Chondrocyte (in vitro differentiated cells): ENCODE results near the gene FBXL2. TPM values are rescaled to one million over a fixed set of nuclear protein-coding genes. Genes with fewer than 3 reads are reported as not detected.

ENCODE experiments used
- DNase-seq: peaks from one replicate; pipeline ENCODE4 v3.0.0; 2021; ENCODE audit warnings: mixed read lengths, low spot score
- H3K27ac Mint-ChIP-seq: one replicate; pipeline ENCODE4 v1.8.0; 2021; ENCODE audit warnings: mild to moderate bottlenecking, moderate library complexity, mixed read lengths; ENCODE audit not compliant: unreplicated experiment
- H3K27me3 Mint-ChIP-seq: 2 replicates; pipeline ENCODE4 v1.8.0; 2021; ENCODE audit warnings: low read depth, mixed read lengths
- H3K36me3 Mint-ChIP-seq: 2 replicates; pipeline ENCODE4 v1.8.0; 2021; ENCODE audit warnings: low read depth, mixed read lengths
- H3K4me1 Mint-ChIP-seq: 2 replicates; pipeline ENCODE4 v1.8.0; 2021; ENCODE audit warnings: low read depth, mild to moderate bottlenecking, mixed read lengths
- H3K4me3 Mint-ChIP-seq: one replicate; pipeline ENCODE4 v1.8.0; 2021; ENCODE audit warnings: mild to moderate bottlenecking, moderate library complexity, mixed read lengths; ENCODE audit not compliant: unreplicated experiment
- H3K9me3 Mint-ChIP-seq: 2 replicates; pipeline ENCODE4 v1.8.0; 2021; ENCODE audit warnings: low read depth, mixed read lengths
- CTCF ChIP-seq: fragments of 200-600 bp; sonication (generic); IDR thresholded peaks from 2 replicates; pipeline ENCODE4 v1.5.0; 2021; ENCODE audit warnings: antibody characterized with exemption, mild to moderate bottlenecking, moderate library complexity
- total RNA-seq: library from RNA; stranded (reverse); gene quantifications from 3 replicates; pipeline ENCODE4 v1.2.1, GENCODE V29; 2021

The FBXL2 gene
- total RNA-seq, 1 donor from 2014 or later, result 22.2 TPM

DNA sequence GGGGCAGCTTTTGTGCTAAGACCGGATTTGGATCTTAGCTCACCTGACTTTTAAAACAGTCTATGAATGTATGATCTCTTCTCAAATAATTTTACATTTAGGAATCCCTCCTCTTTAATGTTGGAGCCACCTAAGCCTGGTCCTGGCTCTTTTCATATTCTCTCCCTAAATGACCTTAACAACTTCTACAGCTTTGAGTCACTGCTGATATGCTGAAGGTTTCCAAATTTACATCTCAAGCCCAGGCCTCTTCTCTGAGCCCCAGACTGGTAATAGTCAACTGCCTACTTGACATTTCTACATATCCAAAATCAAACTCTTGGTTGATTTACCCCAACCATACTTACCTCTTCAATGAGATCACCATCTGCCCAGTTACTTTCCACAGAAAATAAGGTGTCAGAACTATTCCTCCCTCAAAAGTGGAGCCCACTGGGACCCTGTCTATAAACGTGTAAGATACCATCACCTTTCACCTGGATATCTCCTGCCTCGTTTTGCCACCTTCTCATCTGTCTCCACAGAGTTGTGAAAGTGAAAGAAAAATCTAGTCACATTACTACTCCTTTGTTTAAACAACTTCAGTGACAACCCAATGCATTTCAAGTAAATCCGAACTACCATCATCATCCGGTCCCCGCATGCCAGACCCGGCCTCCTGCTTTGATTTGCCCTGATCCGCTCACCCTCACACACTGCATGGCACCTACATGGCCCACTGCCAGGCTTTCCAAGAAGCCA is 114.2 kb downstream of the FBXL2 start:
- no peak for TF ChIP-seq CTCF
- no peak overlapping the region for H3K4me3 Mint-ChIP-seq
- H3K4me1 Mint-ChIP-seq, result peaks cover 70% of the 10 kb centered on the region
- peak overlapping the region; percentile 93 for H3K27ac Mint-ChIP-seq
- peaks cover 40% of the 10 kb centered on the region for H3K36me3 Mint-ChIP-seq
- DNase-seq, result no peak
- no peaks in the 10 kb centered on the region for H3K9me3 Mint-ChIP-seq
- no peaks in the 10 kb centered on the region for H3K27me3 Mint-ChIP-seq

DNA sequence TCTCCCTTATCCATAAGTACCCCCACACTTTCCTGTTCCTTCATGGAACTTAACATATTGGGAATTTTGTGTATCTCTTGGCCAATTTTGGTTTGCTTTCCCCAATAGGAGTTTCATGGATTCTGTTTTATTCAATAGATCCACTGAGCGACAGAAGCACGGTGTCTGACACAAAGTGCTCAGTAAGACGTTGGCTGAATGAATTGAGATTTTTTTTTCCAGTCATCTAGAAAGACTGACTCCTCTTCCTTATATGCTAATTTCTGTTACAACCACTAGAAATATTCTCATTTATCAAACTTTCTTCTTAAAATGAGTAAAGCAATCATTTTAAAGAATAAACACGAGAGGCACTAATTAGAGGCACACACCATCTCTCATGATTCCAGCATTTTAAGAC is 114.9 kb downstream of the FBXL2 start:
- peaks cover 41% of the 10 kb centered on the region for H3K36me3 Mint-ChIP-seq
- no peaks in the 10 kb centered on the region for H3K9me3 Mint-ChIP-seq
- DNase-seq, result no peak
- H3K4me3 Mint-ChIP-seq, result no peak overlapping the region
- H3K27me3 Mint-ChIP-seq, result no peaks in the 10 kb centered on the region
- no peak for TF ChIP-seq CTCF
- H3K4me1 Mint-ChIP-seq, result peaks cover 74% of the 10 kb centered on the region
- peak overlapping the region; percentile 93 for H3K27ac Mint-ChIP-seq

DNA sequence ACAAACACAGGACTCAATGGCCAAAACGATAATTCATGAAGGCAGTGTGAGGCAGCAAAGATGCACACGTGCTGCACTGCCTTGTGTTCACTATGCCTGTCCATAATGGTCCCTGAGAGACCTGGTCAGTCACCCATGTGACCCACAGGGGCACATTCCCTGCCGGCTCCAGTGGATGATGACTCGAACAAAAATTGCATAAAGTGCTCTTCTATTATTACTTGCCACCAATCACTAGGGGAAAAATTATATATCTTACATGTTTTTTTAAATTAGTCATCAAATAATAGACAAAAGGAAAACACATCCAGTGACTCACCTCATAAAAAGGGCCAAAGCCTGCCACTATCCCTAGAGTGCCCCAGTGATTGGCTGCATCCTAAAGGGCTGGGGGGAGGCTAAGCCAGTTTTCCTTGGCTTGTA is 115.5 kb downstream of the FBXL2 start:
- peaks cover 42% of the 10 kb centered on the region for H3K36me3 Mint-ChIP-seq
- no peak for TF ChIP-seq CTCF

GRCh38 chr3:33394403-33395054 is 117.3 kb downstream of the FBXL2 start:
- H3K27me3 Mint-ChIP-seq, result no peaks in the 10 kb centered on the region
- no peak for DNase-seq
- TF ChIP-seq CTCF, result no peak
- no peak overlapping the region for H3K4me3 Mint-ChIP-seq
- peak overlapping the region; percentile 19 for H3K27ac Mint-ChIP-seq
- peaks cover 65% of the 10 kb centered on the region for H3K4me1 Mint-ChIP-seq
- no peaks in the 10 kb centered on the region for H3K9me3 Mint-ChIP-seq
- H3K36me3 Mint-ChIP-seq, result peaks cover 39% of the 10 kb centered on the region

More for the DNA sequence above, 115.5 kb downstream of the FBXL2 start:
- H3K27ac Mint-ChIP-seq, result peak overlapping the region; percentile 93
- no peak overlapping the region for H3K4me3 Mint-ChIP-seq
- H3K9me3 Mint-ChIP-seq, result no peaks in the 10 kb centered on the region
- peaks cover 74% of the 10 kb centered on the region for H3K4me1 Mint-ChIP-seq
- H3K27me3 Mint-ChIP-seq, result no peaks in the 10 kb centered on the region
- no peak for DNase-seq

GRCh38 chr3:33395900-33396299 is 118.7 kb downstream of the FBXL2 start:
- H3K27me3 Mint-ChIP-seq, result no peaks in the 10 kb centered on the region
- peaks cover 52% of the 10 kb centered on the region for H3K4me1 Mint-ChIP-seq
- H3K36me3 Mint-ChIP-seq, result peaks cover 35% of the 10 kb centered on the region
- peak overlapping the region; percentile 83 for H3K27ac Mint-ChIP-seq
- H3K4me3 Mint-ChIP-seq, result no peak overlapping the region
- no peak for TF ChIP-seq CTCF
- no peak for DNase-seq
- H3K9me3 Mint-ChIP-seq, result no peaks in the 10 kb centered on the region
